ENCODE results near the gene UBE2M.

Gene UBE2M

GRCh38 chr19:58572818-58573657 is 14.6 kb upstream of the UBE2M start, which contains the start of gene MZF1:
TSS of gene MZF1 (minus strand) at chr19:58573335. CDS start at chr19:58571389, 1,946 bp downstream.
- H3K27ac ChIP-seq: peak within 1 kb of the TSS; percentile 97
- TF ChIP-seq ZFX (IDR thresholded peaks at IDR 0.05; ENCODE audit: borderline replicate concordance): no peak
- no peak for TF ChIP-seq CTCF (IDR thresholded peaks at IDR 0.05)

GRCh38 chr19:58572026-58572817 is 13.8 kb upstream of the UBE2M start:
- H3K27ac ChIP-seq: peak overlapping the region; percentile 97

GRCh38 chr19:58571575-58571947 is 13.2 kb upstream of the UBE2M start:
- H3K27ac ChIP-seq: peak overlapping the region; percentile 97
- TF ChIP-seq ZFX (IDR thresholded peaks at IDR 0.05; ENCODE audit: borderline replicate concordance): no peak
- TF ChIP-seq CTCF (IDR thresholded peaks at IDR 0.05): no peak

More at GRCh38 chr19:58572026-58572817, 13.8 kb upstream of the UBE2M start:
- no peak for TF ChIP-seq ZFX (IDR thresholded peaks at IDR 0.05; ENCODE audit: borderline replicate concordance)
- no peak for TF ChIP-seq CTCF (IDR thresholded peaks at IDR 0.05)

GRCh38 chr19:58570770-58571574 is 12.6 kb upstream of the UBE2M start:
- TF ChIP-seq CTCF (IDR thresholded peaks at IDR 0.05) (no peak), ZFX (IDR thresholded peaks at IDR 0.05; ENCODE audit: borderline replicate concordance) (no peak)
- 0 out of 2 replicates have a peak overlapping the region, but pooled peaks have one; percentile 97 for H3K27ac ChIP-seq

GRCh38 chr19:58569943-58570670 is 11.7 kb upstream of the UBE2M start:
- no peak for TF ChIP-seq ZFX (IDR thresholded peaks at IDR 0.05; ENCODE audit: borderline replicate concordance)
- no peak for TF ChIP-seq CTCF (IDR thresholded peaks at IDR 0.05)
- no peak overlapping the region for H3K27ac ChIP-seq

- TF ChIP-seq ZFX (IDR thresholded peaks at IDR 0.05; ENCODE audit: borderline replicate concordance): no peak
- no peak for TF ChIP-seq CTCF (IDR thresholded peaks at IDR 0.05)
- no peak overlapping the region for H3K27ac ChIP-seq
These were observed 11.0 kb upstream of the UBE2M start for GRCh38 chr19:58569191-58569942.
